GM21529 (cell line): ENCODE measurements around the gene PRKN.

Source experiments
- ATAC-seq: cut with Tn5 transposase; IDR thresholded peaks from one replicate; pipeline ENCODE4 v1.9.1; 2021; ENCODE audit not compliant: unreplicated experiment

Gene PRKN

GRCh38 chr6:161440299-161440698, 1287.3 kb downstream of the PRKN start:
- ATAC-seq: no peak

- no peak for ATAC-seq
Measured at GRCh38 chr6:161439093-161439492, 1288.5 kb downstream of the PRKN start.

GRCh38 chr6:161438430-161439030, 1289.0 kb downstream of the PRKN start:
- ATAC-seq: no peak

GRCh38 chr6:161437851-161438250, 1289.7 kb downstream of the PRKN start:
- ATAC-seq: no peak

- no peak for ATAC-seq
Measured at GRCh38 chr6:161436106-161436876, 1291.3 kb downstream of the PRKN start.

GRCh38 chr6:161435748-161436070, 1291.9 kb downstream of the PRKN start:
- no peak for ATAC-seq

- ATAC-seq: no peak
Measured at GRCh38 chr6:161434921-161435747, 1292.4 kb downstream of the PRKN start.

- ATAC-seq: no peak
Measured at GRCh38 chr6:161434350-161434749, 1293.2 kb downstream of the PRKN start.

- no peak for ATAC-seq
Measured at GRCh38 chr6:161432546-161432945, 1295.0 kb downstream of the PRKN start.

- ATAC-seq: no peak
Measured at GRCh38 chr6:161429921-161430490, 1297.6 kb downstream of the PRKN start.

- no peak for ATAC-seq
Measured at GRCh38 chr6:161424421-161424820, 1303.1 kb downstream of the PRKN start.

GRCh38 chr6:161422710-161423680, 1304.6 kb downstream of the PRKN start:
- no peak for ATAC-seq

GRCh38 chr6:161418463-161418945, 1309.1 kb downstream of the PRKN start:
- ATAC-seq: peak; percentile 83

GRCh38 chr6:161417717-161418462, 1309.7 kb downstream of the PRKN start:
- no peak for ATAC-seq

GRCh38 chr6:161415302-161415855, 1312.2 kb downstream of the PRKN start:
- no peak for ATAC-seq

GRCh38 chr6:161414707-161415106, 1312.9 kb downstream of the PRKN start:
- ATAC-seq: no peak

GRCh38 chr6:161414180-161414579, 1313.4 kb downstream of the PRKN start:
- ATAC-seq: no peak

- ATAC-seq: no peak
Measured at GRCh38 chr6:161413355-161413771, 1314.2 kb downstream of the PRKN start.

GRCh38 chr6:161412795-161413194, 1314.8 kb downstream of the PRKN start:
- ATAC-seq: no peak
